HG03378 (cell line): Measurements from ENCODE around the gene STRIP1.

Experiments
- ATAC-seq: cut with Tn5 transposase; IDR thresholded peaks from one replicate; pipeline ENCODE4 v1.9.1; 2021; ENCODE audit warnings: mild to moderate bottlenecking, moderate library complexity; ENCODE audit not compliant: unreplicated experiment

The STRIP1 gene

GRCh38 chr1:110050602-110051261, 16.3 kb downstream of the STRIP1 start:
- ATAC-seq, result no peak

DNA sequence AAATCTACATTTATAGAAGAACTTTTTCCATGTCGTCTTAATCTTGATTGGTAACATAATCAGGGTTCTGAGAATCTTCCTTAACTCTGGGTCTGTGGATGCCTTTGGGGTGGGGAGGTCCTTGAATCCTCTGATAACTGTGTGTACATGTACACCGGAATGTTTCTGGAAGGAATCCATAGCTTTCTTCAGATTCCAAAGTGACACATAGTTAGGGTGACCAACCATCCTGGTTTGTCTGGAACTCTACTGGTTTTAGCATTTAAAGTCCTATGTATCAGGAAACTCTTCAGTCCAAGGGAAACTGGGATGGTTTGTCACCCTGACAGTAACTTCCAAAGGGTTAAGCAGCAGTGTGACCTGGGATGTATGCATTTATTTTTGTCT, 16.8 kb downstream of the STRIP1 start:
- ATAC-seq, result no peak

DNA sequence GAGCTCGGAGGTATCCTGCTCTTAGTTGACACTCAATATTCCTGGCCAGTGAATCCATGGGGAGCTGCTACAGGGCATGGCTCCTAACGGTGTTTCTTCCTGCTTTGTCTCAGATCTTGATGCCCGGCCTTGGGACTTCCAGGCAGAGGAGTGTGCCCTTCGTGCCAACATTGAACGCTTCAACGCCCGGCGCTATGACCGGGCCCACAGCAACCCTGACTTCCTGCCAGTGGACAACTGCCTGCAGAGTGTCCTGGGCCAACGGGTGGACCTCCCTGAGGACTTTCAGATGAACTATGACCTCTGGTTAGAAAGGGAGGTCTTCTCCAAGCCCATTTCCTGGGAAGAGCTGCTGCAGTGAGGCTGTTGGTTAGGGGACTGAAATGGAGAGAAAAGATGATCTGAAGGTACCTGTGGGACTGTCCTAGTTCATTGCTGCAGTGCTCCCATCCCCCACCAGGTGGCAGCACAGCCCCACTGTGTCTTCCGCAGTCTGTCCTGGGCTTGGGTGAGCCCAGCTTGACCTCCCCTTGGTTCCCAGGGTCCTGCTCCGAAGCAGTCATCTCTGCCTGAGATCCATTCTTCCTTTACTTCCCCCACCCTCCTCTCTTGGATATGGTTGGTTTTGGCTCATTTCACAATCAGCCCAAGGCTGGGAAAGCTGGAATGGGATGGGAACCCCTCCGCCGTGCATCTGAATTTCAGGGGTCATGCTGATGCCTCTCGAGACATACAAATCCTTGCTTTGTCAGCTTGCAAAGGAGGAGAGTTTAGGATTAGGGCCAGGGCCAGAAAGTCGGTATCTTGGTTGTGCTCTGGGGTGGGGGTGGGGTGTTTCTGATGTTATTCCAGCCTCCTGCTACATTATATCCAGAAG, 19.4 kb downstream of the STRIP1 start:
- ATAC-seq, result no peak

DNA sequence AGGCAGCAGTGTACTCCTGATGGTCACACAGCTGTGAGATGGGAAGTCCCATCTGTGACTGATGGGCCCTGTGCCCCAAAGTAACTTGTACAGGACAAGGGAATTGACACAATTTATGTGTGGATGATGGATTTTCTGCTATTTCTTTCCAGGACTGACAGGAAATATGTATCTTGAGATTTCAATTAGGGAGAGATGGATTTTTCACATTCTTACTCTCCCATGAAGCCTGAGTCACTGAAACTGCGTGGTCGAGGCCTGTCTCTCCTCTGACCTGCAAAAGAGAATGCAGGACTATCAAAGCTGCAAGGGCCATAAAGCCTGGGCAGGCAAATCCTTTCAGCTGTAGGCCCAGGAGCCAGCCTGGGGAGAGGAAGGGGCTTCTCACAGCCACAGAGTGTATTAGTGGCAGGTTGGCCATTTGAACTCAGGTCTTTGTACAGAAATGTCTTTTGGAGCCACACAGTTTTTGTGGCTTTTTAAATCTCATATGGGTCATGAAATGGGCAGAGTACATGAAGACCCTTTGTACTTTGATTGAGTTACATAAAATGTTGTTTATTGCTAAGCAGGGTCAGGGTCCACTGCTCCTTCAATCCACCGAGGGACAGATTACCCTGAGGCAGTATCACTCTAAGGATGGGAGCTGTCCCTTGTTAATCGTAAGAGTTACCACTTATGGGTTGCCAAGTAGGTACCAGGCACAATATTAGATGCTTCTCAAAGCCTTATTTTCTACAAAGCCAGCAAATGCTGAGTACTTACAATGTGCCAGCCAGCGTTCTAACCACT, 21.3 kb downstream of the STRIP1 start:
- no peak for ATAC-seq

- no peak for ATAC-seq
These were observed 21.9 kb downstream of the STRIP1 start for GRCh38 chr1:110056285-110056683.

- no peak for ATAC-seq
These were observed 22.4 kb downstream of the STRIP1 start for GRCh38 chr1:110056776-110057175.

DNA sequence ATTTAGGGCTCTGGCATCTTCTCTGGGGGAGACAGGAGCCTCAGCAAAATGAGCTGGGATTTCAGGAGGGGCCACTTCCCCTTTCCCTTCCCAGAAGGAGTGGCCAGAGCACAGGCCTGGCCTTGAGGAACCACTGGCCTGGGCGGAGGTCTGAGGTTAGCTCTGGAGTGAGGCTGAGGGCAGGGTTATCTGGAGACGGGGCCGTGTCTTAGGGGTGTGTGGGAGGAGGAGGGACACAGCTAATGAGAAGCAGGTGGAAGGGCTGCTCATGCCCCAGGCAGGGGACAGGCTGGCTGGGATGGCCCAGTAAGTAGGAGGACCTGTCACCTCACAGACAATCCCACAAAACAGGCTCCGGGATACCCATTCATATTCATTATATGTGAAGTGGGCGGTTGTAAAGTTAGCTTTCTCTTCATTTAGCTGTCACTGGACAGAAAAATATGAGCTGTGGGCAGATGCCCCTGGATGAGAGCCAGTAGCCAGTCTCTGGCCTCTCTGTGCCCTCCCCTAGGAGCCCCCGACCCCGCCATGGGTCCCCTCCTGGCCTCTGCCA, 23.6 kb downstream of the STRIP1 start:
- no peak for ATAC-seq

- no peak for ATAC-seq
These were observed 24.2 kb downstream of the STRIP1 start for GRCh38 chr1:110058591-110058990.

- ATAC-seq, result no peak
These were observed 24.9 kb downstream of the STRIP1 start for GRCh38 chr1:110059133-110059863.

DNA sequence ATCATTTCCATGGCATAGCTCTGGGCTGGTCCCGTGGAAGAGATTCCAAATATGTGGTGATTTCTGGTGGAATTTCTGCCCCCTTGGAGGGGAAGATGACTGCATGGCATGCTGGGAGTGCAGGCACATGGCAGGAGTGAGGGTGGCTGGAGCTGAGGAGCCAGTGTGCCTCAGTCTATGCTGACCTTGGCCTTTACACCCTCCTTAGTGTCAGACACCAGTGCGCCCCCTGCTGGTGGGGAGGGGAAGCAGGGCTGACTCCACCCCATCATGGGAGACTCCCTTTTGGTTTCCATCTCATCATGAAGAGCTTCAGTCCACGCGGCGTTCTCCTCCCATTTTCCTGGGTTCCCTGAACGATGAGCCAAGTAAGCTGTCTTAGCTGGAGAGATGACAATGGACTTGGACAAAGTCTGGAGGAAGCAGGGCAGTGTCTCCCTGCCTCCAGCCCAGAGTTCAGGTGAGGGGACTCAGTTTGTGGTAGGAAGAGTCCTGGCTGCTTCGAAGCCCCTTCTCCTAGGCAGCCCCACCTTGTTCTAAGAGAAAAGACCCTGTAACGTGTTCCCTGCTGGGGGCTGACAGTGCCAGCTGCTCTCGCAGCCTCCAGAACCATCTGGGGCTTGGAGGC, 25.7 kb downstream of the STRIP1 start:
- ATAC-seq, result peak; percentile 53

- no peak for ATAC-seq
These were observed 26.2 kb downstream of the STRIP1 start for GRCh38 chr1:110060662-110061060.

DNA sequence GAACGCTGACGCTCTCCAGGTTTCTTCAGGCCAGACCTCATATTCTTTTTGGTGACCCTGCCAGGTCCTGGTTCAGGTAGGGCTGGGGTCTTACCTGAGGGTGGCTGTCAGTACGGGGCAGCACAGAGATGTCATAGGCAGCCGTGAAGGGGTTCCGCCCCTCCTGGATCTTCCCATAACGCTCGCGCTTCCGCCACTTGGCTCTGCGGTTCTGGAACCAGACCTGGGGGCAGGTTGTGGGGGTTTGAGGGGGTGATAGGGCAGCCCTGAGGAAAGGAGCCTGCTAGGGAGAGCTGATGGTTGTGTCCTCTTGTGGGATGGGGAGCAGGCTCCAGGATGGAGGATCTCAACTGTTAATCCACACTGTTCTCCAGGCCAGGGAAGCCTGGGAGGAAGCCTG, 26.9 kb downstream of the STRIP1 start:
- ATAC-seq, result no peak

- no peak for ATAC-seq
These were observed 28.2 kb downstream of the STRIP1 start for GRCh38 chr1:110062612-110063011.

- ATAC-seq, result no peak
These were observed 29.4 kb downstream of the STRIP1 start for GRCh38 chr1:110063781-110064180.

- no peak for ATAC-seq
These were observed 30.3 kb downstream of the STRIP1 start for GRCh38 chr1:110064576-110065337.

DNA sequence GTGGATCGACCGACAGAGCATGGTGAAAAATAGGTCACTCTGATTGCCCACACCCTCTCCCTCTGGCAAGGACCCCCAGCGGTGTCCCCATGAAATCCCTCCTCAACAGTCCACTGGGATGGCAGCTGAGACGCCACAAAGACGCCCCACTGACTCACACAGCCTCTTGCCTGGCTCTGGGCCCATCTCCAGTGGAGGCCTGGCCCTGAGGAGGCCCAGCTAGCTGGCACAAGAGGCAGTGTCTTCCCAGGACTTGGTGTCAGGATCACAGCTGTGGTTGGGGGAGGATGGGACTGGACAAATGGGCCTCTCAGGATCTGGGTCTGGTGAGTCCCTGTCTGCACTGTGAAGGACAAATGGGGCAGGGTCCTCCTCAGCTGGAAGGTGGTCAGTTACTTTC, 31.4 kb downstream of the STRIP1 start:
- no peak for ATAC-seq

DNA sequence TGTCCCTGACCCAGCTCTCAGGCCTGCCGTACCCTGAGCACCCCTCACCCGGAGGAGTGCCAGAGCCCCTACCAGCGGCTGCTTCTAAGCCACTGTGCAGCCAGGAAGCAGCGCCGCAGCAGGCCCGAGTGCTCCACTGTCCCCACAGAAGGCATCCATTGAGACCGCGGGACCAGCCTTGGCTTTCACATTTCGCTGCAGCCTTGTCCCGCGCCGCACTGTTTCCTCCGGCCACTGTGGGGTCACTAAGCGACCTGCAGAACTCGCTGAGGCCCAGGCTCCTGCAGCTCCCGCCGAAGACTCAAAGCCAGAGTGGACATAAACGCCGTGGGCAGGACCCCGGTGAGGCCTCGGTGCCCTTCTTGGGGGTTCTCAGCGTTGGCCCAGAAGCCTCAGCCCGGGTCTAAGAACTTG, 33.1 kb downstream of the STRIP1 start:
- no peak for ATAC-seq

- no peak for ATAC-seq
These were observed 33.6 kb downstream of the STRIP1 start for GRCh38 chr1:110067893-110068645.
